Spleen (tissue), 11 donors: ENCODE measurements around the gene CCL22. TPM values are rescaled to one million over a fixed set of nuclear protein-coding genes. Genes with fewer than 3 reads are reported as not detected.

Experiments
- DNase-seq: peaks from one replicate; pipeline ENCODE4 v3.0.0-alpha.2; 2020
- H3K27ac ChIP-seq, 8 donors: fragments of 200-600 bp; sonication (generic) in 7 of 8; 1 replicate in 4 of 8; 2 replicates in 4 of 8; pipeline versions ENCODE4 v1.5.0 to v1.8.0; 2016 to 2021; ENCODE audit warnings: inconsistent platforms in 4 of 8, mild to moderate bottlenecking in 4 of 8, moderate library complexity in 1 of 8
- H3K27me3 ChIP-seq, 7 donors: fragments of 200-600 bp; sonication (generic) in 6 of 7; replicated peaks in 1 of 7; 1 replicate in 4 of 7; 2 replicates in 3 of 7; pipeline versions ENCODE4 v1.5.0 to v1.8.0; 2016 to 2021; ENCODE audit warnings: inconsistent platforms in 3 of 7, mild to moderate bottlenecking in 1 of 7
- H3K36me3 ChIP-seq, 6 donors: fragments of 200-600 bp; sonication (generic) in 5 of 6; 1 replicate in 4 of 6; 2 replicates in 2 of 6; pipeline versions ENCODE4 v1.5.0 to v1.8.0; 2016 to 2021; ENCODE audit warnings: inconsistent platforms in 2 of 6
- H3K4me1 ChIP-seq, 6 donors: fragments of 200-600 bp; sonication (generic) in 5 of 6; 1 replicate in 3 of 6; 2 replicates in 3 of 6; pipeline versions ENCODE4 v1.5.0 to v1.8.0; 2016 to 2021; ENCODE audit warnings: inconsistent platforms in 3 of 6
- H3K4me3 ChIP-seq, 8 donors: fragments of 200-600 bp; sonication (generic) in 7 of 8; 1 replicate in 4 of 8; 2 replicates in 4 of 8; pipeline versions ENCODE4 v1.5.0 to v1.8.0; 2016 to 2021; ENCODE audit warnings: inconsistent platforms in 4 of 8, mild to moderate bottlenecking in 4 of 8, moderate library complexity in 2 of 8
- H3K9me3 ChIP-seq, 8 donors: fragments of 200-600 bp; sonication (generic) in 7 of 8; 1 replicate in 4 of 8; 2 replicates in 4 of 8; pipeline versions ENCODE4 v1.5.0 to v1.8.0; 2016 to 2021; ENCODE audit warnings: inconsistent platforms in 4 of 8
- POLR2A ChIP-seq, 3 donors: fragments of 450-650 bp; IDR thresholded peaks; one replicate each; pipeline ENCODE4 v1.5.1; 2017; ENCODE audit warnings: antibody characterized with exemption in 3 of 3, mild to moderate bottlenecking in 1 of 3
- POLR2AphosphoS5 ChIP-seq, 3 donors: sonication (generic); formaldehyde crosslinking; IDR thresholded peaks; one replicate each; pipeline ENCODE4 v1.5.1; 2017; ENCODE audit warnings: antibody characterized with exemption in 3 of 3
- WGBS, 5 donors: extraction: QIAGEN DNeasy Blood & Tissue Kit in 3 of 5; methylation state at CpG; one replicate each; pipeline versions ENCODE4 v1.1.5 to v1.1.7; 2013 to 2018; 5-methylcytosine and 5-hydroxymethylcytosine counted together
- intact Hi-C: fragments of 100-400 bp; cut with DNase I; formaldehyde crosslinking; loops from one replicate; pipeline ENCODE4 v1.15.0; 2023; ENCODE audit warnings: low total_unique reads
- polyA plus RNA-seq, 3 donors: library from polyadenylated mRNA; stranded (reverse); fragments of 200-250 nt; gene quantifications; one replicate each; pipeline ENCODE4 v1.2.1, GENCODE V29; 2013
- total RNA-seq, 7 donors: library from RNA; depleted of rRNA in 3 of 7; stranded (reverse); fragments of >200 nt in 3 of 7; fragmentation: NEBNext Ultra II Directional in 4 of 7; extraction: Animal tissue kit (Norgen Biotek cat#: 25700) in 4 of 7; gene quantifications; one replicate each; pipeline versions ENCODE4 v1.1.0 to v1.2.1, GENCODE V29; 2016 to 2021
- TF ChIP-seq, protein P1 (sequence below), 11 experiments: fragments of 200-600 bp in 7 of 11; fragments of 450-650 bp in 4 of 11; sonication (generic) in 4 of 11; IDR thresholded peaks in 8 of 11; conservative IDR thresholded peaks in 3 of 11; 1 replicate in 7 of 11; 2 replicates in 4 of 11; pipeline versions ENCODE4 v1.4.0 to v1.8.0; 2016 to 2021; ENCODE audit warnings: antibody characterized with exemption in 11 of 11, inconsistent platforms in 4 of 11, mild to moderate bottlenecking in 1 of 11
- donor health status: healthy with polysubstance abuse.
- donor health status: DM: no; HTN: no; CAD: no; lungs with moderate emphysema.
- donor health status: DM: no; HTN: no; CAD: no.
- donor health status: Bipolar disorder and iron deficiency.
- donor health status: healthy.
- donor health status: DM: no; HTN: no; CAD: no.
- donor health status: DM: yes; HTN: yes; CAD: no.

CCL22 gene
- total and polyA plus RNA-seq, 10 donors = 0.51 to 6.9 (median 1.7) TPM

DNA sequence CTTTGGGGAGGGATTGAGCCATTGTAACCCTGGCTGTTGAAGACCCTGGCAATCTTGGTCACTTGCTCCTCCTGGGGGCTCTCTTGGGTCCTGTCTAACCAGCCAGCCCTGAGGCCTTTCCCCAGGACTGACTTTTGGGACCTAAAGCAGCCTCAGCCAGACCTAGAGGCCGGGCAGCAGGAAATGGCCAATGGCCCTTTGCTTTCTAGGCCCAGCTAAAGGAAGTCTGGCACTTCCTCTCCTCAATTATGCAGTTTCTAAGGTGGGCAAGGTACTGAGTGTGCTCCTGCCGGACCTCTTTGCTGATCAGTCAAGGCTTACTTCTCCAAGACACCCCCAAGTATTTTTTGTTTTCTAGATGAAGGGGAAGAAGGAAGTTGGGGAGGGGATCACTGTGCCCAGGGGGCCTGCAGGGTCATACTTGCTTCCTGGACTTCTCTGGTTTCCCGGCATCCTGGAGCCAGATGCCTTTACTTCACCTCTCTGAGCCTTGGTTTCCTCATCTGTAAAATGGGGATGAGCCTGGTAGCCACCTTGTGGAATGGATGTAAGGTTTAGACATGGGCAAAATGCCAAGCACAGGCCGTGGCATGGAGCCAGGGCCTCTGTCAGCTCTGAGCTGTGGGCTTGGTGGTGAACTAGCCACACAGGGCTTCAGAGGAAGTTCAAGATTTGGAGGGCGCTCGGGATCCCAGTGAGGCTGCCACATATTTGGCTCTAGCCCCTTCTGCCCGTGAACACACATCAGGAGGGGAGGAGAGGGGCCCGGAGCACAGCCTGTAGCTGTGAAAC, 22.3 kb downstream of the CCL22 start:
- Histone ChIP-seq H3K9me3 (no peaks in the 10 kb centered on the region), H3K27me3 (no peaks in the 10 kb centered on the region), H3K27ac (no peak overlapping the region), H3K4me3 (no peak overlapping the region), H3K4me1 (peaks cover 0 to 44% (median 32%) of the 10 kb centered on the region in 6 donors), H3K36me3 (no peaks in the 10 kb centered on the region)
- WGBS, 5 donors = 27 to 40% (median 33%) methylated on average over 8 of the region's 8 CpGs
- DNase-seq = no peak
- intact Hi-C loops = no loop called here
- TF ChIP-seq, protein P1, sequence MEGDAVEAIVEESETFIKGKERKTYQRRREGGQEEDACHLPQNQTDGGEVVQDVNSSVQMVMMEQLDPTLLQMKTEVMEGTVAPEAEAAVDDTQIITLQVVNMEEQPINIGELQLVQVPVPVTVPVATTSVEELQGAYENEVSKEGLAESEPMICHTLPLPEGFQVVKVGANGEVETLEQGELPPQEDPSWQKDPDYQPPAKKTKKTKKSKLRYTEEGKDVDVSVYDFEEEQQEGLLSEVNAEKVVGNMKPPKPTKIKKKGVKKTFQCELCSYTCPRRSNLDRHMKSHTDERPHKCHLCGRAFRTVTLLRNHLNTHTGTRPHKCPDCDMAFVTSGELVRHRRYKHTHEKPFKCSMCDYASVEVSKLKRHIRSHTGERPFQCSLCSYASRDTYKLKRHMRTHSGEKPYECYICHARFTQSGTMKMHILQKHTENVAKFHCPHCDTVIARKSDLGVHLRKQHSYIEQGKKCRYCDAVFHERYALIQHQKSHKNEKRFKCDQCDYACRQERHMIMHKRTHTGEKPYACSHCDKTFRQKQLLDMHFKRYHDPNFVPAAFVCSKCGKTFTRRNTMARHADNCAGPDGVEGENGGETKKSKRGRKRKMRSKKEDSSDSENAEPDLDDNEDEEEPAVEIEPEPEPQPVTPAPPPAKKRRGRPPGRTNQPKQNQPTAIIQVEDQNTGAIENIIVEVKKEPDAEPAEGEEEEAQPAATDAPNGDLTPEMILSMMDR (IDR thresholded peaks at IDR 0.05 in 8 of 11, conservative IDR thresholded peaks at IDR 0.05 in 3 of 11) = no peak
- TF ChIP-seq POLR2A (IDR thresholded peaks at IDR 0.05) = no peak
- no peak for TF ChIP-seq POLR2AphosphoS5 (IDR thresholded peaks at IDR 0.05)

GRCh38 chr16:57381791-57382534, 23.4 kb downstream of the CCL22 start:
- Histone ChIP-seq H3K36me3 (no peaks in the 10 kb centered on the region), H3K27ac (no peak overlapping the region), H3K4me3 (no peak overlapping the region), H3K27me3 (no peaks in the 10 kb centered on the region), H3K9me3 (no peaks in the 10 kb centered on the region), H3K4me1 (peaks cover 0 to 44% (median 32%) of the 10 kb centered on the region in 6 donors)
- intact Hi-C loops = no loop called here
- DNase-seq = no peak
- WGBS, 5 donors = 89 to 95% (median 93%) methylated on average over 26 to 35 of the region's 35 CpGs
- TF ChIP-seq POLR2A (IDR thresholded peaks at IDR 0.05) (no peak), POLR2AphosphoS5 (IDR thresholded peaks at IDR 0.05) (no peak)
- TF ChIP-seq, protein P1 (IDR thresholded peaks at IDR 0.05 in 8 of 11, conservative IDR thresholded peaks at IDR 0.05 in 3 of 11) = no peak

- intact Hi-C loops = no loop called here
- 89 to 98% (median 94%) methylated on average over 8 to 16 of the region's 16 CpGs for WGBS, 5 donors
- Histone ChIP-seq H3K4me3 (no peak overlapping the region), H3K27ac (no peak overlapping the region), H3K36me3 (no peaks in the 10 kb centered on the region), H3K27me3 (no peaks in the 10 kb centered on the region), H3K9me3 (no peaks in the 10 kb centered on the region), H3K4me1 (peaks cover 0 to 40% (median 31%) of the 10 kb centered on the region in 6 donors)
- DNase-seq = no peak
- TF ChIP-seq POLR2A (IDR thresholded peaks at IDR 0.05) (no peak), POLR2AphosphoS5 (IDR thresholded peaks at IDR 0.05) (no peak)
- TF ChIP-seq, protein P1 (IDR thresholded peaks at IDR 0.05 in 8 of 11, conservative IDR thresholded peaks at IDR 0.05 in 3 of 11) = no peak
These were observed 24.1 kb downstream of the CCL22 start for GRCh38 chr16:57382535-57383275.
